IMR-90 (cell line): ENCODE results near the gene ZNF202. TPM values are rescaled to one million over a fixed set of nuclear protein-coding genes. Genes with fewer than 3 reads are reported as not detected.
"Not testable (repeated sequence)": the region's sequence is repeated elsewhere in the genome, so short reads cannot be mapped to it uniquely, and the experiment has no call there.

ENCODE experiments used
- ATAC-seq: fragments of 200-7000 bp; cut with Tn5 transposase; 2 replicates; pipeline ENCODE4 v1.9.1; 2020; ENCODE audit warnings: low read depth, mild to moderate bottlenecking, moderate library complexity
- BruUV-seq: library from RNA; stranded (reverse); fragments of 400-500 nt; replicated peaks from 2 replicates; lab custom pipeline; 2021; lab: Mats Ljungman, UMichigan
- CTCF ChIA-PET: fragments of 300-600 bp; formaldehyde crosslinking; extraction: SDS; loops from one replicate; lab custom pipeline; 2021; ENCODE audit warnings: antibody characterized with exemption; lab: Yijun Ruan, JAX
- POLR2A ChIA-PET: fragments of 300-600 bp; sonication (Branson Sonifier 250); formaldehyde crosslinking; loops from one replicate; lab custom pipeline; 2022; ENCODE audit warnings: antibody characterized with exemption; ENCODE audit not compliant: unreplicated experiment; lab: Charles Lee
- DNase-seq: peaks from one replicate; pipeline ENCODE4 v3.0.0; 2013
- H2AFZ ChIP-seq: replicated peaks from 2 replicates; pipeline ENCODE3; 2013; ENCODE audit warnings: low read length, mild to moderate bottlenecking; ENCODE audit not compliant: poor library complexity
- H2AK5ac ChIP-seq: 2 replicates; pipeline ENCODE4 v1.6.1; 2013; ENCODE audit warnings: low read depth, low read length, inconsistent platforms
- H2AK9ac ChIP-seq: replicated peaks from 2 replicates; pipeline ENCODE3; 2013; ENCODE audit warnings: mild to moderate bottlenecking, low read depth, low read length, moderate library complexity; ENCODE audit not compliant: poor library complexity
- H2BK120ac ChIP-seq: 2 replicates; pipeline ENCODE4 v1.6.1; 2013; ENCODE audit warnings: low read depth, low read length, inconsistent platforms
- H2BK15ac ChIP-seq: 3 replicates; pipeline ENCODE4 v1.6.1; 2013; ENCODE audit warnings: low read depth, low read length, inconsistent platforms
- H2BK20ac ChIP-seq: 2 replicates; pipeline ENCODE4 v1.6.1; 2013; ENCODE audit warnings: low read depth, mild to moderate bottlenecking, inconsistent platforms, low read length, moderate library complexity
- H2BK5ac ChIP-seq: 2 replicates; pipeline ENCODE4 v1.6.1; 2013; ENCODE audit warnings: mild to moderate bottlenecking, low read depth, low read length, inconsistent platforms; ENCODE audit not compliant: poor library complexity, severe bottlenecking
- H3K14ac ChIP-seq: replicated peaks from 2 replicates; pipeline ENCODE4 v1.6.1; 2013; ENCODE audit warnings: low read depth, low read length, inconsistent platforms
- H3K18ac ChIP-seq: 2 replicates; pipeline ENCODE4 v1.6.1; 2013; ENCODE audit warnings: low read depth, low read length, control low read depth
- H3K23ac ChIP-seq: 2 replicates; pipeline ENCODE4 v1.6.1; 2013; ENCODE audit warnings: low read depth, low read length, inconsistent platforms
- H3K27ac ChIP-seq: 2 replicates; pipeline ENCODE4 v1.5.1; 2013; ENCODE audit warnings: mild to moderate bottlenecking, control low read depth, low read length; ENCODE audit not compliant: insufficient read depth
- H3K27me3 ChIP-seq: 2 replicates; pipeline ENCODE4 v1.6.1; 2013; ENCODE audit warnings: low read length; ENCODE audit not compliant: control insufficient read depth, insufficient read depth
- H3K36me3 ChIP-seq: 2 replicates; pipeline ENCODE4 v1.6.1; 2013; ENCODE audit warnings: low read length, mixed read lengths; ENCODE audit not compliant: control insufficient read depth, insufficient read depth
- H3K4ac ChIP-seq: 2 replicates; pipeline ENCODE4 v1.6.1; 2013; ENCODE audit warnings: low read depth, low read length, inconsistent platforms
- H3K4me1 ChIP-seq: 2 replicates; pipeline ENCODE4 v1.6.1; 2013; ENCODE audit warnings: low read length, mixed read lengths; ENCODE audit not compliant: control insufficient read depth, insufficient read depth
- H3K4me2 ChIP-seq: 2 replicates; pipeline ENCODE4 v1.6.1; 2013; ENCODE audit warnings: low read depth, mild to moderate bottlenecking, control low read depth, low read length, moderate library complexity
- H3K4me3 ChIP-seq: 2 replicates; pipeline ENCODE4 v1.5.1; 2013; ENCODE audit warnings: low read depth, mild to moderate bottlenecking, control low read depth, low read length, moderate library complexity; ENCODE audit not compliant: insufficient read depth
- H3K56ac ChIP-seq: 2 replicates; pipeline ENCODE4 v1.6.1; 2013; ENCODE audit warnings: low read length, inconsistent platforms; ENCODE audit not compliant: insufficient read depth; ENCODE audit errors: extremely low read depth
- H3K79me1 ChIP-seq, 2 experiments: 2 replicates each; pipeline ENCODE4 v1.6.1; 2013; ENCODE audit warnings: low read length in 2 of 2, inconsistent platforms in 1 of 2, low read depth in 1 of 2
- H3K9ac ChIP-seq: 2 replicates; pipeline ENCODE4 v1.6.1; 2013; ENCODE audit warnings: low read depth, low read length, control low read depth
- H3K9me1 ChIP-seq: 2 replicates; pipeline ENCODE4 v1.6.1; 2013; ENCODE audit warnings: low read length, inconsistent platforms; ENCODE audit not compliant: insufficient read depth
- H3K9me3 ChIP-seq: 2 replicates; pipeline ENCODE4 v1.6.1; 2013; ENCODE audit warnings: low read length; ENCODE audit not compliant: control insufficient read depth, insufficient read depth
- H4K20me1 ChIP-seq: 2 replicates; pipeline ENCODE4 v1.6.1; 2013; ENCODE audit warnings: low read length, inconsistent platforms; ENCODE audit not compliant: insufficient read depth
- H4K5ac ChIP-seq: 2 replicates; pipeline ENCODE4 v1.6.1; 2013; ENCODE audit warnings: mild to moderate bottlenecking, low read depth, low read length, control low read depth
- H4K8ac ChIP-seq, 2 experiments: 2 replicates each; pipeline ENCODE4 v1.6.1; 2013; ENCODE audit warnings: low read depth in 2 of 2, low read length in 2 of 2, control low read depth in 1 of 2, inconsistent platforms in 1 of 2
- H4K91ac ChIP-seq: 2 replicates; pipeline ENCODE4 v1.6.1; 2013; ENCODE audit warnings: low read depth, low read length, inconsistent platforms; ENCODE audit not compliant: insufficient read depth
- CEBPB ChIP-seq: IDR thresholded peaks from 2 replicates; pipeline ENCODE4 v1.6.1; 2012; ENCODE audit warnings: low read depth, low read length, improper control_type of control experiment
- CHD1 ChIP-seq: IDR thresholded peaks from 2 replicates; pipeline ENCODE4 v1.6.1; 2012; ENCODE audit warnings: low read depth, low read length, improper control_type of control experiment
- CTCF ChIP-seq: conservative IDR thresholded peaks from 2 replicates; pipeline ENCODE4 v1.5.1; 2012; ENCODE audit warnings: mild to moderate bottlenecking, low read depth, low read length, improper control_type of control experiment
- MAZ ChIP-seq: IDR thresholded peaks from 2 replicates; pipeline ENCODE4 v1.6.1; 2012; ENCODE audit warnings: low read depth, mild to moderate bottlenecking, low read length, improper control_type of control experiment, moderate library complexity, borderline replicate concordance
- NFE2L2 ChIP-seq: fragments of 150-350 bp; IDR thresholded peaks from 2 replicates; pipeline ENCODE4 v1.6.1; 2016; ENCODE audit warnings: low read depth, mild to moderate bottlenecking, low read length
- RCOR1 ChIP-seq: IDR thresholded peaks from 2 replicates; pipeline ENCODE4 v1.6.1; 2012; ENCODE audit warnings: mild to moderate bottlenecking, low read length, improper control_type of control experiment; ENCODE audit not compliant: insufficient replicate concordance
- RFX5 ChIP-seq: IDR thresholded peaks from 2 replicates; pipeline ENCODE4 v1.8.0; 2012; ENCODE audit warnings: low read depth, mild to moderate bottlenecking, low read length, moderate library complexity
- WGBS, 2 experiments: methylation state at CpG; one replicate each; pipeline versions ENCODE4 v1.1.5 to v1.1.7; 2013; ENCODE audit warnings: missing lambda C conversion rate in 2 of 2; ENCODE audit not compliant: insufficient read length in 1 of 2; ENCODE audit errors: extremely low coverage in 2 of 2; 5-methylcytosine and 5-hydroxymethylcytosine counted together
- dilution Hi-C: fragments of 300-500 bp; cut with HindIII; formaldehyde crosslinking; loops from one replicate; pipeline ENCODE4 v1.14.3; 2018; ENCODE audit warnings: low sequenced_read_pairs; ENCODE audit not compliant: unreplicated experiment
- in situ Hi-C: fragments of 300-500 bp; cut with MboI; formaldehyde crosslinking; loops from 3 replicates; pipeline ENCODE4 v1.14.3; 2019; ENCODE audit warnings: low sequenced_read_pairs, inconsistent platforms, mixed read lengths
- intact Hi-C: fragments of 100-400 bp; cut with micrococcal nuclease; formaldehyde crosslinking; loops from 2 replicates; pipeline ENCODE4 v1.10.0; 2022
- polyA plus RNA-seq, 3 experiments: library from polyadenylated mRNA; depleted of rRNA; stranded (reverse); fragments of >200 nt; gene quantifications; 2 replicates each; pipeline ENCODE4 v1.2.3, GENCODE V29; 2012; ENCODE audit warnings: low replicate concordance in 1 of 3
- total RNA-seq: library from RNA; depleted of rRNA; stranded (reverse); fragments of >200 nt; gene quantifications from 2 replicates; pipeline ENCODE4 v1.2.3, GENCODE V29; 2012

The ZNF202 gene
- total and polyA plus RNA-seq, 2 of the 4 experiments (the other 2 are of a cell fraction): 7.7 to 8.2 TPM

GRCh38 chr11:123718063-123718462 lies 23.4 kb downstream of the ZNF202 start:
- Histone ChIP-seq H3K27ac (no peak overlapping the region), H3K18ac (no peak overlapping the region), H4K8ac (no peak overlapping the region), H2AK5ac (no peak overlapping the region), H3K9me3 (no peaks in the 10 kb centered on the region), H3K56ac (no peak overlapping the region), H2BK20ac (no peak overlapping the region), H4K91ac (no peak overlapping the region), H3K4me1 (no peaks in the 10 kb centered on the region), H3K14ac (no peak overlapping the region), H2AK9ac (no peak overlapping the region), H3K4me3 (no peak overlapping the region), H3K4ac (no peak overlapping the region), H3K27me3 (peaks cover 2% of the 10 kb centered on the region; the same call in 1 of the 2 replicates), H2BK15ac (no peak overlapping the region), H2AFZ (no peak overlapping the region), H3K9ac (no peak overlapping the region), H3K9me1 (no peaks in the 10 kb centered on the region; the same call in 1 of the 2 replicates), H3K36me3 (no peaks in the 10 kb centered on the region), H4K5ac (no peak overlapping the region), H3K79me1 (no peaks in the 10 kb centered on the region), H2BK5ac (no peak overlapping the region), H3K23ac (no peak overlapping the region), H4K20me1 (no peaks in the 10 kb centered on the region), H2BK120ac (no peak overlapping the region), H3K4me2 (no peak overlapping the region)
- TF ChIP-seq RFX5 (no peak), CHD1 (no peak), CTCF (no peak), NFE2L2 (no peak), RCOR1 (no peak), MAZ (no peak), CEBPB (peak; percentile 16; the same call in 1 of the 2 replicates)
- in situ Hi-C loops (no loop called here), dilution Hi-C loops (no loop called here), intact Hi-C loops (no loop called here)
- ChIA-PET CTCF (interaction anchor here (0.7 kb wide), 1 partner anchor 258 kb away, joined by 6 read pairs; no protein-coding TSS in a partner anchor), POLR2A (no interaction called here)
- ATAC-seq (no peak), DNase-seq (no peak)
- no CpG with 5 or more reads among the region's 2 CpGs for WGBS, 2 experiments
- no TSS peak for BruUV-seq

GRCh38 chr11:123712627-123713026 lies 28.8 kb downstream of the ZNF202 start:
- H4K91ac ChIP-seq, H3K9ac ChIP-seq, ATAC-seq, H3K27me3 ChIP-seq, H3K18ac ChIP-seq, POLR2A ChIA-PET, H3K14ac ChIP-seq, H2AFZ ChIP-seq, H4K8ac ChIP-seq, H2BK120ac ChIP-seq, H2AK5ac ChIP-seq, DNase-seq, H3K4me3 ChIP-seq, H3K36me3 ChIP-seq, H2BK15ac ChIP-seq, H3K27ac ChIP-seq, H3K4ac ChIP-seq, H2BK5ac ChIP-seq, H2AK9ac ChIP-seq, intact Hi-C loops, H2BK20ac ChIP-seq, dilution Hi-C loops, in situ Hi-C loops, H3K56ac ChIP-seq, H3K23ac ChIP-seq, BruUV-seq, H4K20me1 ChIP-seq, H4K5ac ChIP-seq, H3K79me1 ChIP-seq, H3K9me3 ChIP-seq, H3K9me1 ChIP-seq, H3K4me1 ChIP-seq, H3K4me2 ChIP-seq: not testable (repeated sequence)
- CTCF ChIA-PET: interaction anchor here (2.5 kb wide), 1 partner anchor 132 kb away, joined by 12 read pairs; no protein-coding TSS in a partner anchor
- no CpG with 5 or more reads among the region's 3 CpGs for WGBS, 2 experiments
